ENCODE results near the gene MAPK1IP1L.
A peak's percentile ranks its signal among the peaks of the same experiment; 100 is the strongest.
"Not testable (repeated sequence)": the region's sequence is repeated elsewhere in the genome, so short reads cannot be mapped to it uniquely, and the experiment has no call there.

MAPK1IP1L gene

GRCh38 chr14:55051423-55052268 lies at the start of gene MAPK1IP1L:
Gene MAPK1IP1L, plus strand, starts transcription at chr14:55051647. Its CDS starts 10,037 bp downstream, at chr14:55061684.
- peak; percentile 89 to 91 for DNase-seq

- DNase-seq: no peak
These were observed 46.4 kb upstream of the MAPK1IP1L start for GRCh38 chr14:55005071-55005470.

GRCh38 chr14:55015006-55015405 lies 36.4 kb upstream of the MAPK1IP1L start:
- no peak for DNase-seq

GRCh38 chr14:55019968-55020554 lies 31.4 kb upstream of the MAPK1IP1L start:
- no peak for DNase-seq

- not testable (repeated sequence) for DNase-seq
These were observed 27.1 kb upstream of the MAPK1IP1L start for GRCh38 chr14:55024365-55024764.

- DNase-seq: no peak
These were observed 25.5 kb upstream of the MAPK1IP1L start for GRCh38 chr14:55025948-55026347.

- DNase-seq: no peak
These were observed 25.0 kb upstream of the MAPK1IP1L start for GRCh38 chr14:55026441-55026792.

- peak; percentile 97 to 98 for DNase-seq
These were observed 24.5 kb upstream of the MAPK1IP1L start, which contains the start of the genes SOCS4 and WDHD1 for GRCh38 chr14:55026793-55027561. Gene SOCS4, plus strand, starts transcription at chr14:55027236. Its CDS starts 15,806 bp downstream, at chr14:55043042. Gene WDHD1, minus strand, starts transcription at chr14:55027099. Its CDS starts 312 bp downstream, at chr14:55026787.

GRCh38 chr14:55028066-55028465 lies 23.4 kb upstream of the MAPK1IP1L start:
- DNase-seq: no peak

- no peak for DNase-seq
These were observed 23.0 kb upstream of the MAPK1IP1L start for GRCh38 chr14:55028476-55028875.

GRCh38 chr14:55031190-55031589 lies 20.3 kb upstream of the MAPK1IP1L start:
- DNase-seq: no peak

GRCh38 chr14:55037995-55038394 lies 13.5 kb upstream of the MAPK1IP1L start:
- not testable (repeated sequence) for DNase-seq

- no peak for DNase-seq
These were observed 12.7 kb upstream of the MAPK1IP1L start for GRCh38 chr14:55038708-55039107.

GRCh38 chr14:55043528-55043927 lies 7.9 kb upstream of the MAPK1IP1L start:
- DNase-seq: no peak

- no peak for DNase-seq
These were observed 6.4 kb upstream of the MAPK1IP1L start for GRCh38 chr14:55045087-55045486.

- no peak for DNase-seq
These were observed 4.0 kb upstream of the MAPK1IP1L start for GRCh38 chr14:55047301-55048053.

- DNase-seq: no peak
These were observed 2.5 kb upstream of the MAPK1IP1L start for GRCh38 chr14:55048900-55049436.

- no peak for DNase-seq
These were observed 353 bp upstream of the MAPK1IP1L start for GRCh38 chr14:55051165-55051422.

GRCh38 chr14:55052269-55052930 lies 953 bp downstream of the MAPK1IP1L start:
- no peak for DNase-seq

GRCh38 chr14:55053018-55053417 lies 1.6 kb downstream of the MAPK1IP1L start:
- DNase-seq: no peak

- no peak for DNase-seq
These were observed 2.1 kb downstream of the MAPK1IP1L start for GRCh38 chr14:55053500-55053899.

GRCh38 chr14:55054098-55054497 lies 2.7 kb downstream of the MAPK1IP1L start:
- no peak for DNase-seq
